GM21360 (cell line): ENCODE results near the gene UAP1.

Experiments used
- ATAC-seq: cut with Tn5 transposase; IDR thresholded peaks from one replicate; pipeline ENCODE4 v1.9.1; 2021; ENCODE audit warnings: mild to moderate bottlenecking, moderate library complexity; ENCODE audit not compliant: unreplicated experiment

Gene UAP1

DNA sequence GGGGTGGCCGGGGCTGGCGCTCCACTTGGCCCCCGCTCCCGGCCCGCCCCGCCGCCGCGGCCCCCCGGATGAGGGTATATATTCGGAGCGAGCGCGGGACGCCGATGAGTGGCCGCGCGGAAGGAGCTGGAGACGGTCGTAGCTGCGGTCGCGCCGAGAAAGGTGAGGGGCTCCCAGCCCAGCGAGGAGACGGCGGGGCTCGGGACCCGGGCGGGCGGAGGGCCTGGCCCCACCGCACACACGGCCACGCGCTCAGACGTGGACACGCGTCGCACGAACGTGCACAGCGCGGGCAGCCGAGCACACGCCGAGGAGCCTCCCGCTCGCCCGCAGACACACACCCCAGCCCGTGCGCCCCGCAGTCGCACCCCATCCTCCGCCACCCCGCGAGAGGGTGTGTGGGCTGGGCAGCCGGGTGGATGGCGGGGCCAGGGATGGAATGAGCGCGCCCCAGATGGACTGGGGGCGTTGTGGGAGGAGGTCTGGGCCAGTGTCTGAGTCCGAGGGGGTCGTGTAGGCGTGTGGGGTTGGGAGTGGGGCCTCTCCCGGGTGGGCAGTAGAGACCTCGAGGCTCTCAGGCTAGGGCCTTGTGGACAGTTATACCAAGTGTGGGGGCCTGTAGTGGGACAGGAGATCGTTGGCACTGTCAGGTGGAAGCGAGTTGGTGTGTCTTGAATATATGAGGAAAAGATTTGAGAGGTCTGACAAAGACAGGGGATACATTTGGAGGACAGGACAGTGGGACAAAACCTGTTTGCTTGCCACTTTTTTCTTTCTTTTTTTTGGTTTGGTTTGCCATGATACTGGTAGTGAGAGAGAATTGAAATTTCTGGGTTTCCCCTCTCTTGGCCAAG lies at the start of gene UAP1:
UAP1 (plus strand) TSS at position 107 of the 854 bp plus-strand sequence. CDS start 4,347 bp downstream, outside the sequence.
- ATAC-seq, result peak; percentile 34

DNA sequence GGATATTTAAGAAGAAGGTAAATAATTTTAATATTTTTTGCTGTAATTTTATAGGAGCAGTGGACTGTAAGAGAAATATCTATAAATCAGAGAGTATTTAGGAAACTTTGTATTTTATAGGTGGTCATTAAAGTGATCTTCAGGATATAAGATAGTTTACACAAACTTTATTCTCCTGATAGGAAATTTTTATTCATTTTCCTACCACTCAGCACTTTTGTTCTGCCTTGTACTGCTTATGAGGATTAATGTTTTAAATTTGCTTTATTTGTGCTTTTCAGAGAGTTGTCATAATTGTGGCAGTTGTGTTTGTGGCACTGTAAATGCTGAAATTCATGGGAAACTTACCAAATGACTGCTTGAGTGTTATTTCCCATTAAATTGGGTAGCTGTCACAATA lies 34.2 kb upstream of the UAP1 start:
- ATAC-seq, result no peak

DNA sequence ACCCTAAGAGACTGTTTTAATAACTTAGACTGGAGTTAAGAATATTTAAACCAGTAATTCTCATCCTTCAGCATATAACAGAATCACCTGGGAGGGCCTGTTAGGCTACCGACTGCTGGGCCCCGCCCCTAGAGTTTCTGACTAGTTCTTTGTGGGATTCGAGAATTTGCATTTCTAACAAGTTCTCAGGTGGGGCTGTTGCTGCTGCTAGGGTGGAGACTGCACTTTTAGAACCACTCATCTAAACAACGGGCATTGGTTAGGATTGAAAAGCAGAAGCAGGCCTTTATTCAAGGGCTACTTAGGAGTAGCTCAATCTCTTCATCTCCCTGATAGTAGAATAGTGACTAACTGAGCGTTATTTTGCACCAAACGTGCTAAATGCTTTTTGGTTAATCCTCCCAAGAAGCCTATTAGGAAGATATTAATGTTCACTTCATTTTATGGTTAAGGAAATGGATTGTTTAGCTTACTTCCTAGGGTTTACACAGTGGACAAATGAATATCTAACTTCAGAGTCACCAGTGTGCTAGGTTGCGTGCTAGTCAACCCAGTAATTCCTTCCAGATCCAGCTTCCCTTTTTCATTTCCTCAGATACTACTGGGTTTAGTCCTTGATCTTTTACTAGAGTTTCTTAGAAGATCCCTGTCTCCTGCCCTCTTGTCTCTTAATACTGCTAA lies 31.1 kb upstream of the UAP1 start:
- ATAC-seq, result peak; percentile 93

DNA sequence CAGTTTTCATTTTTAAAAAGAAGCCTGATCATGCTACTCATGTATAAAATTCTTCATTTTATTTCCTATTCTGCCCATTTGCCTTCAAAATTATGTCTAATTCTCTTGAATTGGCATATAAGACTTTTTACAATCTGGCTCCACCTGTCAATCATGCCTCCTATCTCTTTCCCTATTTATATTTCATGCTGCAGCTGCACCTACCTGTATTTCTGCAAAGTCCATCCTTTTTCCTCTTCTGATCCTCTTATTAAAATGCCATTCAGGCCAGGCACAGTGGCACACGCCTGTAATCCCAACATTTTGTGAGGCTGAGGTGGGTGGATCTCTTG lies 30.6 kb upstream of the UAP1 start:
- ATAC-seq, result no peak

DNA sequence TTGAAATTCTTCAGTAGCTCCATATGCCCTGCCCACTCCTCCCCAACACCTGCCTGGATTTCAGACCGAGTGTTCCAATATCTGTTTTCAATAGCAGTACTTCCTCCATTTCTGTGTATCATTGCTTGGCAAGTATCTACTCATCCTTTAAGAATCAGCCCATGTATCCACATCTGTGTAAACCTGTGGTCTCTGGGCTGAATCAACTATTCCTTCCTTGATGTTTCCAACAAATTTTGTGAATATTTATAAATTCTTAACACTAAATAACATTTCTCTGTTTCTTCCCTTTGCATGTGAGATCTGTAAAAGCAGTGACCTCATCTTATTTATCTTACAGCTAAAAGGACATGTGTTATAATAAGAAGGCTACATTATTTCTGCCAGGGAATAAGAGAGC lies 26.0 kb upstream of the UAP1 start:
- ATAC-seq, result no peak

DNA sequence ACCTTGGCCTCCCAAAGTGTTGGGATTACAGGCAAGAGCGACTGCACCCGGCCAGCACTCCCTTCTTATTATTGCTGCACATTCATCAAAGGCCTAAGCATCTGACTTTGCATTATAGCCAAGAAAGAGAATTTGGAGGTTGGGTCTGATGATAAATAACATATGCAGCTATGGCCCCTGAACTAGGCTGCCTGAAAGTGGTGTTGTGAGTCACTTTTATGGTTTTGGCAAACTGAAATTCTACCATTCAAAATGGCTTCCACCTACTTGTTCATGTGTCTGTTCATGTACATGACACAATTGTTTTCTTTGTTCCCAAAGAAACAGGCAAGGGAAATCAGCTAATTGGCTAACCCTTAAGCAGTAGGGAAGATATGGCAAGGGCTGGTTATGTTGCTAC lies 25.0 kb upstream of the UAP1 start:
- ATAC-seq, result no peak

DNA sequence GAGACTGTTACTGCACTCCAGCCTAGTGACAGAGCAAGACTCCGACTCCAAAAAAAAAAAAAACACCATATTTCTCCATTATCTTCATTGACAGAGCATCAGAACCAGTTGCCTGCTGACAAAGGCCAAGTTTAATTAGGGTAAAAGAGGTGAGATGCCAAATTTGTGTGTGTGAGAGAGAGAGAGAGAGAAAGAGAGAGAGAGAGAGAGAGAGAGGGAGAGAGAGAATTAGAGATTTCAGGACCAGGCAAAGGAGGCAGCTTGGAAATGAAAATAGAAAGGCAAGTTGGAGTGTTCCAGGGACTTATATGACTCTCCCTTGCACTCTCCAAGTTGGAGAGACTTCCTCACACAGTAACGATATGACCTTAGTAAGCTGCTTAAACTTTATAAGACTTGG lies 24.3 kb upstream of the UAP1 start:
- no peak for ATAC-seq

DNA sequence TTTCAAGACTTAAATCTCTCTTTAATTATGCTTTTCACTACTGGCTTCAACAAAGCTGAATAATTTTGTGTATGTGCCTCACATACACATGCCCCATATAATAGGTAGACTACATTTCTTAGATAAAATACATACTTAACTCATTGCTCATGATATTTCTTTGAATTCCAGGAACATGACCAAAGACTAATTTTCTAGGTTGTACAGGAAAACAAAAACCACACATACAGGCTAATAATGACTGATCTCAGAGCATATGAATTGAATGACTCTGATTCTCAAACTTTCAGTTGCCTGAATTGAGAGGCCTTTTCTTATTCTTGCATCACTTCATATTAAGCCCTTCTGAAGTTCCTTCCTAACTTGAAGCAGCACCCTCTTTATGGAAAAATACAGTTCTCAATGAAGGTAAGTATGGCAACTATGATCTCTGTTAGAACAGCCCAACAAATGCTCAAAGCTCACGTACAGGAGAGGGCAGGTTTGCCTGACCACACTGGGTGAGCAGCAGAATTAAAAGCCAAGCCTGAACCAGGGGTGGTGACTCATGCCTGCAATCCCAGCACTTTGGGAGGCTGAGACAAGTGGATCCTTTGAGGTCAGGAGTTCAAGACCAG lies 22.6 kb upstream of the UAP1 start:
- no peak for ATAC-seq

DNA sequence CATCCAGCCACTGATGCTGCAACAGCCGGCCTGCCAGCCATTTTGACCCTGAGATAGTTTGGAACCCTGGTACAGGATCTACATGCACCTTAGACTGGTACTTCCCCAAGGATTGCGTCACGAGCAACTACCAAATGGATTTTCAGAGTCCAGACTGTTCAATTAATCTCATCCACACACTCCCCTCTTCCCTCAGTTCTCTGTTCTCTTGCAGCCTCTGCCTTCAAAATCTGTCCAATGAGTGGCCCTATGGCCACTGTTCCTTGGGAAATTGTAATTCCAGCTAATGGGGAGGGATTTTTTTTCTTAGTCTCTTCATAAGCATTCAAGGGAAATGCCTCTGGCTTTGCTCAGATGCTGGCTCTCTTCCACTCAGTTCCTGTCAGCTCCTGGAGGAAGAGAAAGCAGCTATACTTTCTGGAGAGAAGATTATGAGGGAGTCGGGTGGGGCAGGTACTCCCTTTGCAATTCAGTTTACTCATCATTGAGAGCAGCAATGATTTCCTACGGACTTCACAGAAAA lies 19.8 kb upstream of the UAP1 start:
- ATAC-seq, result no peak

DNA sequence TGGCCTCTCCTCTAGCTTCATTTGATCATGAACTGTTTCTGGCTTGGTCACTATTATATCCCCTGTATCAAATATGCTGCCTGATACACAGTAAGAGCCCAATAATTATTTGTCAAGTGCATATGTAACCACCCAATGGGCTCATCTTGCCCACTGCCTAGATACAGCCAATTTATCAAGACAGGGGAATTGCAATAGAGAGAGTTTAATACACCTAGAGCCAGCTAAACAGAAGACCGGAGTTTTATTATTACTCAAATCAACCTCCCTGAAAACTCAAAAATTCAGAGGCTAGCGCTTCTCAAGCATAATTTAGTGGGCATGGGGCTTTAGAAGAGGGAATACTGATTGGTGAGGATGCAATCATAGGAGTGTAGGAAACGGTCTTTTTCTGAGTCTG lies 18.3 kb upstream of the UAP1 start:
- ATAC-seq, result no peak

DNA sequence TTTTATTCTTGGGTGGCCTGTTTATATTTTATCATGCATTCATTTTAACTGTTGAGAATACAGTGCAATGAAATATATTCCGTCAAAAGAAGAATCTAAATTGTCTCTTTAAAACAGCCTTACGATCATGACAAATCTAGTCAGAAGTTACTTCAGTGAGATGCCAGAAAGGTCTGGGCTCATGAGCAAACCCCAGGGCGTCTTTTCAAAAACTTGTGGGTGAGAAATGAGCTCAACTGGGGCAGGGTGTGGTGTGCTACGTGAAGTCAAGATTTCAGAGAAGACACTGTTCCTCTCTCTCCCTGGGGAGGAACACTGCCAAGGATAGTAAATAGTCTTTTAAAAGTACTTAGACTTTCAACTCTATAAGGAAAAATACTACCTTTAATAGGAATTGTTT lies 13.4 kb upstream of the UAP1 start:
- ATAC-seq, result no peak

DNA sequence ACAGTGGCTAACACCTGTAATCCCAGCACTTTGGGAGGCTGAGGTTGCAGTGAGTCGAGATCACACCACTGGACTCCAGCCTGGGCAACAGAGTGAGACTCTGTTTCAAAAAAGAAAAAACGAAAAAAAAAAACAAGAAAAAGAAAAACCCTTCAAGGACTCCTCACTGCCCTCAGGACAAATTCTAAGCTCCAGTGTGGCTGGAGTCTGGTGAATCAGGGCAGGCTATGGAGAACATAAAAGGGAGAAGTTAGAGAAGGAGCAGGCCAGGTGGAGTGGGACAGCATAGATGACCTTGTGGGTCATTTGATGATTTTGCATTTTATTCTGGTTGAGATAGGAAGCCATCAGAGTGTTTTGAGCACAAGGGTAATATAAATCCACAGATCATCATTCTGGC lies 12.5 kb upstream of the UAP1 start:
- ATAC-seq, result no peak

DNA sequence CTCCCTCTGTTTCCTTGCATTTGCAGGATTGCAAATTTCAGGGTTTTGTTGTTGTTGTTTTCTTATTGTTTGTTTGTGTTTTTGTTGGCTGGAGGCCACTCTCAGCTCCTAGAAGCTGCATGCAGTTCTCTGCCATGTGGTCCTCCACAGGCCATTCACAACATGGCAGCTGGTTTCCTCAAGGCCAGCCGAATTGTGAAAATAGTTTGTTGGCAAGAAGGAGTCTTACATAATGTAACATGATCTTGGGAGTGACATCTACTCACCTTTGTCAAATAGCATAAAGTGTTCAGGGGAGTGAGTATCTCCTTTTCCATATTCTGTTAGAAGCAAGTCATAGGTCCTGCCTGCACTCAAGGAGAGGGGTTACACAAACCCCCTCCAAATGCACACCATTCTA lies 10.6 kb upstream of the UAP1 start:
- no peak for ATAC-seq

DNA sequence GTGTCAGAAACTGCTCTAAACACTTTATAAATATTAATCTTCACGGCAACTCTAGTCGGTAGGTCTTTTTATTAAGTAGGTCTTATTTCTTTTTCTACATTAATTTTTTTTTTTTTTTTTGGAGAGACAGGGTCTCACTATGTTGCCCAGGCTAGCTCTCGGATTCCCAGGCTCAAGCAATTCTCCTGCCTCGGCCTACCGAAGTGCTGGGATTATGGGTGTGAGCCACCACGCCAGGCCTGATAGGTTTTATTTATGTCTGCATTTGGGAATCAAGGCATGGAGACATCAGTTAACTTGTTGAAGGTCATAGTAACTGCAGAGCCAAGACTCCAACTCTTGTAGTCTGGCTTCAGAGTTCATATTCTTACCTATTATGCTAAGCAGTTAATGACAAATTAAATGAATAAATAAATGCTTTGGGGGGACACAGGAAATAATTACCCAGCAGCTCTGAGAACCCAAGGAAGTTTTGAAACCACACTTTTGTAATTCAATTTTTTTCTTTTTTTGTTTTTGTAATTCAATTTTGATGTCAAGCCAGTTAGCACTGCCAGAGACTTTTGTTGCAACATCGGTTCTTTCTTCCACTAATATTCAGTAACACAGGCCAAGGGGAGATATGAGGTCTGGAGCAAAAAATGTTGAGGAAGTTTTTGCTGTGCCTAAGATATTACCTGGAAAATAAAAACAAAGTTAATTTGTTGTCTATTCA lies 9.4 kb upstream of the UAP1 start:
- ATAC-seq, result no peak

DNA sequence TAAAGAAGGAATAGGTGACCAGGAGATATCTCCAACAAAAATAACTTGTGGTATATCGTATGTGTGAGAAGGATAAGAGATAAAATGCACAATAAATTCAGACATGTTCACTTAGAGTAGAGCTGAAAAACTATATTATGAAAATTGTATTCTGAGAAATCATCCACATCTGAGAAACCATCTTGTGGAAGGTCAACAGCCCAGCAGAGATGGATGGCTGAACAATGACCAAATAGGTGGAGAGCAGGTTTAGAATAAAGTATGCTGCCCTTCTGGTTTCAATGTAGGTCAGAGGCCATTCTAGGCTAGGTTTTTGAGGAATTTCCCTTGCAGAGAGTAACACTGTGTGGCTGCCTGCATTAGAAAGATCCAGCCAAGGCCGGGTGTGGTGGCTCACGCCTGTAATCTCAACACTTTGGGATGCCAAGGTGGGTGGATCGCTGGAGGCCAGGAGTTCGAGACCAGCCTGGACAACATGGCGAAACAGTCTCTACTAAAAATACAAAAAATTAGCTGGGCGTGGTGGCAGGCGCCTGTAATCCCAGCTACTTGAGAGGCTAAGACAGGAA lies 8.8 kb upstream of the UAP1 start:
- no peak for ATAC-seq

DNA sequence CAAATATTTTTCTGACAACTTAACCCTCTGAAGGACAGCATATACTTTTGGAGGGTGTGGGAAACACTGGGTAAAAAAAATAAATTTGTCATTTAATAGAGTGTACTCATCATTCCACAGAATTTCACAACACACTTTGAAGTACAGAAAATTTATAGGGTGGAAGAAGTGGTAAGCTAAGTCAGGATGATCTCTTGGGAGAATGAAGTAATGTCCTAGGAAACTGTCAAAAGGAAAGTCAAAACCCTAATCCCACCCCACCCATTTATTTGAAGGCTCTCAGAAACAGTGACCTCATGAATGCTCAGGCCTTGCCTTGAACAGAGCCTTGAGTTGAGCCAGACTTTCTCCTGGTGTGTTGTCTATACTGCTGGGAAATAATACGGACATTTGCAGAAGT lies 7.3 kb upstream of the UAP1 start:
- ATAC-seq, result no peak

DNA sequence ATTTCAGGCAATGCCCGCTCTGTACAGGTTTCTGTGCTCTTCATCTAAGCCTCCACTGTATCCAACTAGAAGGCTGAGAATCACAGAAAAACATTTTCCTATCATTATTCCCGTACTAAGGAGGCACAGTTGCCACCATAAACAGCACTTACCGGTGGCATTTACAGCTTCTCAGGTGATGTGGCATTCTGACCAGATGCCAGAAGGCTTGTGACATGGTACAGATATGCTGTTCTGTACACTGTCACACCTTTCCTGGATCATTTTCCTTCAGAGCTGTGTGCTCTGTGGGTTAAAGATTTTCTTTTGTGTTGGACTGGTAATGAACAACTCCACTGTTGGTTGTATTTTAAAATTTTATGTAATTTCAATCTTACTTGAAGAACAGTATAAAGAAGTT lies 4.0 kb upstream of the UAP1 start:
- no peak for ATAC-seq

DNA sequence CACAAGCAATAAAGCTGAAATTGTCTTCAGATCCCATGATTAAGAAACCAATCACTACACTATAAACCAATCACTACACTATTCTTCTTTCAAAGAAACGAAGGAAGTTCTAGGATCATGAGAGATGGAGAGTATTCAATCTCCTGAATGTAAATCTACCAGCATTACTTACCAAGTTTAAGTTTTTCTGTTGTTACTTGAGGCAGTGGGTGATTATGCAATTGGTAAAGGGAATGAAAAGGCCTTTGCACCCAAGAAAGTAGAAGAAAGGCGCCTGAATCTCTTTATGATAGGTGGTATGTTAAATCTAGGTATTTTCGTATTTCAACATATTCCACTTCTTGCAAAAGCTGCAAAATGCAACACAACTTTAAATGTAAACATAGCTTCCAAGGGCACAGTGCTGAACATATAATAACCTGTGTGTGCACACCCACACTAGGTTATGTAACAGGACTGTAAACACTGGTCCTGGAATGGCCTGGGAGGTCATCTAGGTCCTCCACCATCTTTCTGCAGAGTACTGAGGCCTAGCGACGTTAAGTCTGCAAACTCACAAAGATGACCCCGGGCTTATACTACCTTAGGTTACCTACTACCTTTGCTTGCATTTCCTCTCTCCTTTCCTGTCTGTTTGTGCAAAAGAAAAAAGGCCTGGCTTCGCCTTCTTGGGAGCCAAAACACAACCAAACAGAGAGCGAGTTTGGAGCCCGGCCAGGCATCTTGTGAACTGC lies 1.1 kb upstream of the UAP1 start:
- no peak for ATAC-seq

DNA sequence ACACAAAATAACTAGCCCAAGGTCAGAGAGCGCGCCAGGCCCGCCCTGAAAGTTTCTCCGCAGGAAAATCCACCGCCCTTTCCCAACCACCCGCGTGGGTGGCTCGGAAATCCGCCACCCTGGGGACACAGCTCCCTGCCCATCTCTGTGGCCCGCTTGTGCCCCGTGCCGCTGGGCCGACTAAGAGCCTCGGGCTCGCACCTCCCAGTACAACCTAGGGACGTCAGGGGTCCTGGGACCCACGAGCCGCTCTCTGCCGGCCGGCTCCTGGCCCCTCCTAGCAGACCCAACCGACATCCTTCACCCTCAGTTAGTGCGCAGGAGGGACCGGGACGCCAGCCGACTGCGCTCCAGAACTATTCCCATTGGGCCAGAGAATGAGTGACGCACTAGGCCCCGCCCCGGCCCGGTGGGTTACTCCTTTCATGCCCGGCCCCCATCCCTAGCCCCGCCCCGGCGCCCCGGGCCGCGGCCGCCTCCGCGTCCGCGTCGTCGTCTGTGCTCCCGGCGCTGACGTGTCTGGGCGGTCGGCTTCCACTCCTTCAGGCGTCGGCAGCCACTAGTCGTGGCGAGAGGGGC lies 396 bp upstream of the UAP1 start:
- peak; percentile 95 for ATAC-seq

DNA sequence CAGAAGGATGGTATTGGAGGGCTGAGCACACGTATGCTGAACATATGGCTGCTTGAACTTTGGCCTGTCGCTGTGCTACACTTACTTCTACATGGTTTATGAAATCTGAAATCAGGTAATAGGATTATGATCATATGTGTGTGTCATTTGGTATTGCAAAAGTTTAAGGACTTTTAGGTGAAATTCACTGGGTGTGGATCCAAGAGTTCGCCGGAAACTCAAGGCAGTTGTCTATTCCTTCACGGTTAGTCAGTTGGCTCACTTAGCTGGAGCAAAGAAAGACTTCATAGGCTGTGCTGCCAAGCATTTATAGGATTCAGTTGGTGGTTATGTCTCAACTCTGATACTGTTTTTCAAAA lies 927 bp downstream of the UAP1 start:
- no peak for ATAC-seq
